ENCODE measurements around the gene FAM162B.
"Not testable (repeated sequence)": the region's sequence is repeated elsewhere in the genome, so short reads cannot be mapped to it uniquely, and the experiment has no call there.

Gene FAM162B

GRCh38 chr6:116767715-116768114 lies 2.2 kb upstream of the FAM162B start:
- Histone ChIP-seq H3K4me3 (ENCODE audit: extremely low read depth, insufficient read depth, low read length, poor library complexity, severe bottlenecking) (no peak overlapping the region), H3K27ac (ENCODE audit: low read depth, low read length, severe bottlenecking) (no peak overlapping the region), H3K36me3 (ENCODE audit: control insufficient read depth, insufficient read depth, low read length) (no peaks in the 10 kb centered on the region), H3K9me3 (ENCODE audit: control insufficient read depth, low read length) (no peaks in the 10 kb centered on the region), H3K4me1 (ENCODE audit: control insufficient read depth, insufficient read depth, low read length, poor library complexity, severe bottlenecking) (peaks cover 3% of the 10 kb centered on the region)
- WGBS, 2 experiments (ENCODE audit: insufficient coverage in 2 of 2) = no CpG with 5 or more reads among the region's 2 CpGs

GRCh38 chr6:116766506-116767176 lies 1.1 kb upstream of the FAM162B start:
- no peaks in the 10 kb centered on the region for H3K36me3 ChIP-seq (ENCODE audit: control insufficient read depth, insufficient read depth, low read length)
- H3K4me1 ChIP-seq (ENCODE audit: control insufficient read depth, insufficient read depth, low read length, poor library complexity, severe bottlenecking) = peaks cover 3% of the 10 kb centered on the region
- H3K9me3 ChIP-seq (ENCODE audit: control insufficient read depth, low read length) = no peaks in the 10 kb centered on the region
- H3K27ac ChIP-seq (ENCODE audit: low read depth, low read length, severe bottlenecking) = no peak overlapping the region
- 81 to 100% methylated on average over 1 to 4 of the region's 5 CpGs for WGBS, 2 experiments (ENCODE audit: insufficient coverage in 2 of 2)
- no peak overlapping the region for H3K4me3 ChIP-seq (ENCODE audit: extremely low read depth, insufficient read depth, low read length, poor library complexity, severe bottlenecking)

- peak overlapping the region; percentile 47 for H3K4me3 ChIP-seq (ENCODE audit: extremely low read depth, insufficient read depth, low read length, poor library complexity, severe bottlenecking)
- H3K27ac ChIP-seq (ENCODE audit: low read depth, low read length, severe bottlenecking) = no peak overlapping the region
- H3K36me3 ChIP-seq (ENCODE audit: control insufficient read depth, insufficient read depth, low read length) = no peaks in the 10 kb centered on the region
- WGBS, 2 experiments (ENCODE audit: insufficient coverage in 2 of 2) = 25 to 29% methylated on average over 6 to 11 of the region's 19 CpGs
- H3K4me1 ChIP-seq (ENCODE audit: control insufficient read depth, insufficient read depth, low read length, poor library complexity, severe bottlenecking) = peaks cover 3% of the 10 kb centered on the region
- no peaks in the 10 kb centered on the region for H3K9me3 ChIP-seq (ENCODE audit: control insufficient read depth, low read length)
These were observed 924 bp downstream of the FAM162B start for GRCh38 chr6:116764629-116764960.

- Histone ChIP-seq H3K9me3 (ENCODE audit: control insufficient read depth, low read length) (no peaks in the 10 kb centered on the region), H3K4me3 (ENCODE audit: extremely low read depth, insufficient read depth, low read length, poor library complexity, severe bottlenecking) (peak overlapping the region; percentile 47), H3K4me1 (ENCODE audit: control insufficient read depth, insufficient read depth, low read length, poor library complexity, severe bottlenecking) (peaks cover 3% of the 10 kb centered on the region), H3K36me3 (ENCODE audit: control insufficient read depth, insufficient read depth, low read length) (no peaks in the 10 kb centered on the region), H3K27ac (ENCODE audit: low read depth, low read length, severe bottlenecking) (no peak overlapping the region)
- 68 to 83% methylated on average over 4 to 7 of the region's 11 CpGs for WGBS, 2 experiments (ENCODE audit: insufficient coverage in 2 of 2)
These were observed 1.5 kb downstream of the FAM162B start for GRCh38 chr6:116763906-116764628.

- no peak overlapping the region for H3K27ac ChIP-seq (ENCODE audit: low read depth, low read length, severe bottlenecking)
- no peaks in the 10 kb centered on the region for H3K9me3 ChIP-seq (ENCODE audit: control insufficient read depth, low read length)
- H3K4me3 ChIP-seq (ENCODE audit: extremely low read depth, insufficient read depth, low read length, poor library complexity, severe bottlenecking) = no peak overlapping the region
- H3K4me1 ChIP-seq (ENCODE audit: control insufficient read depth, insufficient read depth, low read length, poor library complexity, severe bottlenecking) = peaks cover 3% of the 10 kb centered on the region
- H3K36me3 ChIP-seq (ENCODE audit: control insufficient read depth, insufficient read depth, low read length) = no peaks in the 10 kb centered on the region
These were observed 2.5 kb downstream of the FAM162B start for GRCh38 chr6:116763048-116763447.

GRCh38 chr6:116762235-116762634 lies 3.3 kb downstream of the FAM162B start:
- H3K27ac ChIP-seq (ENCODE audit: low read depth, low read length, severe bottlenecking) = no peak overlapping the region
- H3K9me3 ChIP-seq (ENCODE audit: control insufficient read depth, low read length) = no peaks in the 10 kb centered on the region
- peaks cover 3% of the 10 kb centered on the region for H3K4me1 ChIP-seq (ENCODE audit: control insufficient read depth, insufficient read depth, low read length, poor library complexity, severe bottlenecking)
- no peak overlapping the region for H3K4me3 ChIP-seq (ENCODE audit: extremely low read depth, insufficient read depth, low read length, poor library complexity, severe bottlenecking)
- no peaks in the 10 kb centered on the region for H3K36me3 ChIP-seq (ENCODE audit: control insufficient read depth, insufficient read depth, low read length)
- no CpG with 5 or more reads among the region's 1 CpG for WGBS, 2 experiments (ENCODE audit: insufficient coverage in 2 of 2)

GRCh38 chr6:116761779-116762178 lies 3.7 kb downstream of the FAM162B start:
- no peaks in the 10 kb centered on the region for H3K9me3 ChIP-seq (ENCODE audit: control insufficient read depth, low read length)
- peaks cover 3% of the 10 kb centered on the region for H3K4me1 ChIP-seq (ENCODE audit: control insufficient read depth, insufficient read depth, low read length, poor library complexity, severe bottlenecking)

GRCh38 chr6:116745176-116745575 lies 20.3 kb downstream of the FAM162B start:
- WGBS, 2 experiments (ENCODE audit: insufficient coverage in 2 of 2) = 68 to 88% methylated on average over 1 to 3 of the region's 5 CpGs
- H3K9me3 ChIP-seq (ENCODE audit: control insufficient read depth, low read length) = no peaks in the 10 kb centered on the region
- H3K4me3 ChIP-seq (ENCODE audit: extremely low read depth, insufficient read depth, low read length, poor library complexity, severe bottlenecking) = no peak overlapping the region
- no peaks in the 10 kb centered on the region for H3K36me3 ChIP-seq (ENCODE audit: control insufficient read depth, insufficient read depth, low read length)
- no peaks in the 10 kb centered on the region for H3K4me1 ChIP-seq (ENCODE audit: control insufficient read depth, insufficient read depth, low read length, poor library complexity, severe bottlenecking)
- no peak overlapping the region for H3K27ac ChIP-seq (ENCODE audit: low read depth, low read length, severe bottlenecking)

More at GRCh38 chr6:116761779-116762178, 3.7 kb downstream of the FAM162B start:
- no peak overlapping the region for H3K4me3 ChIP-seq (ENCODE audit: extremely low read depth, insufficient read depth, low read length, poor library complexity, severe bottlenecking)
- WGBS, 2 experiments (ENCODE audit: insufficient coverage in 2 of 2) = 22 to 50% methylated on average over 1 to 2 of the region's 4 CpGs
- no peaks in the 10 kb centered on the region for H3K36me3 ChIP-seq (ENCODE audit: control insufficient read depth, insufficient read depth, low read length)
- no peak overlapping the region for H3K27ac ChIP-seq (ENCODE audit: low read depth, low read length, severe bottlenecking)

GRCh38 chr6:116741571-116741970 lies 23.9 kb downstream of the FAM162B start:
- WGBS, 2 experiments (ENCODE audit: insufficient coverage in 2 of 2) = no CpG with 5 or more reads among the region's 1 CpG
- Histone ChIP-seq H3K36me3 (ENCODE audit: control insufficient read depth, insufficient read depth, low read length) (no peaks in the 10 kb centered on the region), H3K27ac (ENCODE audit: low read depth, low read length, severe bottlenecking) (no peak overlapping the region), H3K9me3 (ENCODE audit: control insufficient read depth, low read length) (no peaks in the 10 kb centered on the region), H3K4me1 (ENCODE audit: control insufficient read depth, insufficient read depth, low read length, poor library complexity, severe bottlenecking) (no peaks in the 10 kb centered on the region), H3K4me3 (ENCODE audit: extremely low read depth, insufficient read depth, low read length, poor library complexity, severe bottlenecking) (no peak overlapping the region)

GRCh38 chr6:116740486-116740885 lies 25.0 kb downstream of the FAM162B start:
- not testable (repeated sequence) for H3K4me1 ChIP-seq (ENCODE audit: control insufficient read depth, insufficient read depth, low read length, poor library complexity, severe bottlenecking); H3K9me3 ChIP-seq (ENCODE audit: control insufficient read depth, low read length); H3K36me3 ChIP-seq (ENCODE audit: control insufficient read depth, insufficient read depth, low read length); H3K27ac ChIP-seq (ENCODE audit: low read depth, low read length, severe bottlenecking); H3K4me3 ChIP-seq (ENCODE audit: extremely low read depth, insufficient read depth, low read length, poor library complexity, severe bottlenecking)
- WGBS, 2 experiments (ENCODE audit: insufficient coverage in 2 of 2) = no CpG with 5 or more reads among the region's 3 CpGs

GRCh38 chr6:116737004-116737403 lies 28.5 kb downstream of the FAM162B start:
- Histone ChIP-seq H3K9me3 (ENCODE audit: control insufficient read depth, low read length) (no peaks in the 10 kb centered on the region), H3K27ac (ENCODE audit: low read depth, low read length, severe bottlenecking) (no peak overlapping the region), H3K36me3 (ENCODE audit: control insufficient read depth, insufficient read depth, low read length) (no peaks in the 10 kb centered on the region), H3K4me1 (ENCODE audit: control insufficient read depth, insufficient read depth, low read length, poor library complexity, severe bottlenecking) (no peaks in the 10 kb centered on the region), H3K4me3 (ENCODE audit: extremely low read depth, insufficient read depth, low read length, poor library complexity, severe bottlenecking) (no peak overlapping the region)
- WGBS, 2 experiments (ENCODE audit: insufficient coverage in 2 of 2) = no CpG with 5 or more reads among the region's 3 CpGs
